Heart left ventricle (tissue), 13 donors: ENCODE data around the gene IGSF3.

Experiments
- CTCF ChIP-seq, 12 donors: fragments of 200-600 bp; sonication (generic) in 4 of 12; IDR thresholded peaks; one replicate each; pipeline versions ENCODE4 v1.5.0 to v1.8.0; 2018 to 2022; ENCODE audit warnings: antibody characterized with exemption in 12 of 12, mild to moderate bottlenecking in 5 of 12
- POLR2A ChIP-seq, 2 donors: fragments of 450-650 bp; IDR thresholded peaks; one replicate each; pipeline ENCODE4 v1.6.1; 2017; ENCODE audit warnings: antibody characterized with exemption in 2 of 2, mild to moderate bottlenecking in 2 of 2, moderate library complexity in 2 of 2
- donor health status: ischemic (EF 13 %, LVEDD 7.1; RV severe dilation, severe dysfunction).
- donor health status: DM: no; HTN: yes; CAD: no.
- donor health status: DM: no; HTN: no; CAD: no.
- donor health status: ischemic (EF 25% LVEDD 6.9; RV normal size, moderate dysfunction).
- donor health status: ischemic (EF 25% LVEDD 5.7; RV mildly dilated, moderate dysfunction).
- donor health status: ischemic (EF 35%, LVEDD 5.7; RV mildly dilated, moderate dysfunction).
- donor health status: nonischemic (EF 11% LVEDD 7.7; RV severe dilation, severe dysfunction).
- donor health status: DM: yes; HTN: yes; CAD: no.
- donor health status: PGD.
- donor health status: ischemic (EF 29% LVEDD 5.4; RV normal size, mild dysfunction).
- donor health status: nonischemic (EF 23%, LVEDD 6.1; RV moderate dilation, normal function).

- TF ChIP-seq CTCF (IDR thresholded peaks at IDR 0.05) (no peak), POLR2A (IDR thresholded peaks at IDR 0.05) (no peak)
These were observed 4.4 kb upstream of the IGSF3 start for GRCh38 chr1:116671912-116672311.
